LNCaP clone FGC (cell line): Measurements from ENCODE around the gene MAD1L1.

ENCODE experiments used
- DNase-seq: peaks from one replicate; pipeline ENCODE4 v3.0.0-alpha.2; 2011; ENCODE audit warnings: low read depth
- H3K4me3 ChIP-seq: 2 replicates; pipeline ENCODE4 v1.5.1; 2011; ENCODE audit warnings: mild to moderate bottlenecking, low read depth, low read length, control low read depth
- TF ChIP-seq, protein P1 (sequence below): IDR thresholded peaks from 2 replicates; pipeline ENCODE4 v1.5.1; 2012; ENCODE audit warnings: mild to moderate bottlenecking; ENCODE audit not compliant: control insufficient read depth, insufficient read depth; ENCODE audit errors: extremely low read depth

Gene MAD1L1

DNA sequence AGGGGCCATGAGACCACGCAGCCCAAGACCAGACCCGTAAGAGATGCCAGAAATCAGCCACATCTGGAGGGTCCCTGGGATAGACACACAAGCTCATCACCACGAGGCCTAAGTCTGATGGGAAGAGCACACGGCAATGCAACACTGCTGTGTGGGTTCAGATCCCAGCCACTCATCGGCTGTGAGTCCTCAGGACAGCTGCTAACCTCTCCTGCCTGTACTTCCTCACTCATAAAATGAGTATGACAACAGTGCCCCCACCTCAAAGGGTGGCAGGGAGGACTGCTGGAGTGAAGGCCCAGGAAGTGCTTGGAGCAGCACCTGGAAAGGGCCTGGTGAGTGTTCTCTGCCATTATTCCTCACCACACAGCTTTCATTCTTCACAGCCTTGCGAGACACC lies 60.9 kb downstream of the MAD1L1 start:
- DNase-seq, result peak; percentile 45
- H3K4me3 ChIP-seq, result no peak overlapping the region
- TF ChIP-seq, protein P1, sequence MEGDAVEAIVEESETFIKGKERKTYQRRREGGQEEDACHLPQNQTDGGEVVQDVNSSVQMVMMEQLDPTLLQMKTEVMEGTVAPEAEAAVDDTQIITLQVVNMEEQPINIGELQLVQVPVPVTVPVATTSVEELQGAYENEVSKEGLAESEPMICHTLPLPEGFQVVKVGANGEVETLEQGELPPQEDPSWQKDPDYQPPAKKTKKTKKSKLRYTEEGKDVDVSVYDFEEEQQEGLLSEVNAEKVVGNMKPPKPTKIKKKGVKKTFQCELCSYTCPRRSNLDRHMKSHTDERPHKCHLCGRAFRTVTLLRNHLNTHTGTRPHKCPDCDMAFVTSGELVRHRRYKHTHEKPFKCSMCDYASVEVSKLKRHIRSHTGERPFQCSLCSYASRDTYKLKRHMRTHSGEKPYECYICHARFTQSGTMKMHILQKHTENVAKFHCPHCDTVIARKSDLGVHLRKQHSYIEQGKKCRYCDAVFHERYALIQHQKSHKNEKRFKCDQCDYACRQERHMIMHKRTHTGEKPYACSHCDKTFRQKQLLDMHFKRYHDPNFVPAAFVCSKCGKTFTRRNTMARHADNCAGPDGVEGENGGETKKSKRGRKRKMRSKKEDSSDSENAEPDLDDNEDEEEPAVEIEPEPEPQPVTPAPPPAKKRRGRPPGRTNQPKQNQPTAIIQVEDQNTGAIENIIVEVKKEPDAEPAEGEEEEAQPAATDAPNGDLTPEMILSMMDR, result peak; percentile 39; the same call in 1 of the 2 replicates

DNA sequence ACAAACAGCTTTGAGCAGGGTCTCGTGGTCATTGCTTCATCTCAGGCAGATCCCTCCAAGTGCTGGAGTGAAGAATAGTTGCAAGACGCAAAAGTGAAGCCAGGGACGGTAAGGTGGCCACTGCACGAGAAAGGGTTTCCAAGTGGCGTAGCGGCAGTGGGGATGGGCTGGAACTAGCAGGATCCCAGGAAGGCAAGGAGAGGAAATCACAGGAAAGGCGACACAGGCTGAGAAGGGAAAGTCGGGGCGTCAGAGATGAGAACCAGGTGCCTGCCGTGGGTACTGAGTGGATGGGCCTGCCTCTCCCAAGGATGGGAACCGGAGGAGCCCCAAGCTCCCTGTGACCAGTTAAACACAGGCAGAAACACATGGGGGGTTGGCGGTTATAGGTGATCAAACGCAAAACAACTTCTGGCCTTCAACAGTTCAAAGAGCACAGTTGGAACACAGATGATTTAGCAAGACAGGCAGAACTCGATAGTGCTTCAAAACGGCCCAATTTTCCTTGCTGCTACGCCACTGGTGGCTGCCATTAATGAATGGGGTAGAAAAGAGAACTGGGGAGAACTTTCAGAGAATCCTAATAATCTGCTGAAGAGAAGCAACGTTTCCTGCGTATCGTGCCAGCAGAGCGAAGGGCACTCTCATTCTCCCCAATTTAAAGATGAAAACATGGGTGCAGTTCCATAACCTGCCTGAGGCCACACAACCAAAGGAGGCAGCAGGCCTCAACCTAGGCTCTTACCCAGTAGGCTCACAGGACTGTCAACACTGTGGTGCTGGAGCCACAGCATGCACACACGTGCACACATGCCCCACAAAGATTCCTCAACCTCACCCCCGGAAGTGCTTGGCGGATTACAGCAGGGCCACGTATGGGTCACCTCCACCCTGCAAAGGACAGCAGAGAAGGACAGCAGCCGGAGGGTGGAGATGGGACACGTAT lies 61.9 kb downstream of the MAD1L1 start:
- TF ChIP-seq, protein P1, result no peak
- no peak for DNase-seq
- no peak overlapping the region for H3K4me3 ChIP-seq

DNA sequence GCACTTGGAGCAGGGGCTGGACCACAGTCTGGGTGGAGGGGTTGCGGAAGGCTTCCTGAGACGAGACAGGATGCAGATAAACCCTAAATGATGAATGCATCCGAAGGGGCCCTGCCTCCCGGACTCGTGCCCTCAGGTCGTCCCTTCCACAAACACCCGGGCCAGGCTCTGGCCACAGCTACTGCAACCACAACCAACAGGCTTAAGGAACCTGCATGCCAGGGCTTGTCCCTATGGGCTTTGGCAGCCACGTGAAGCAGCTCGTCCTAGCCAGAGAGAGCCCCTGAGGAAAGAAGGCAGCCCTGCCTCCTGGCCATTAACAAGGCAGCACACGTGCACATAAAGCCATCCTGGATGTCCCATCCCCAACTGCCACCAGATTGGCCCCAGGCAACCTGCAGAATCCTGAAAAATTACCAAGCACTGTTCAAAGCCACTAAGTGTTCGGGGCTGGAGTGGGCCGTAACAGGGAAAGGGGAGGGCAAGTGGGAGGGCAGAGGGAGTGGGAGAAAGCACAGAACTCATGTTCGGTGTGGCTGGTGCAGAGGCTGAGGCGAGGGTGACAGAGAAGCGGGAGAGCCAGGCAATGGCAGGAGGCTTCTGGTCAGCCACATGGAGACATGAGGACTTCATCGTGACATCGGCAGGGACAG lies 62.7 kb downstream of the MAD1L1 start:
- DNase-seq, result no peak
- no peak overlapping the region for H3K4me3 ChIP-seq
- TF ChIP-seq, protein P1, result no peak

DNA sequence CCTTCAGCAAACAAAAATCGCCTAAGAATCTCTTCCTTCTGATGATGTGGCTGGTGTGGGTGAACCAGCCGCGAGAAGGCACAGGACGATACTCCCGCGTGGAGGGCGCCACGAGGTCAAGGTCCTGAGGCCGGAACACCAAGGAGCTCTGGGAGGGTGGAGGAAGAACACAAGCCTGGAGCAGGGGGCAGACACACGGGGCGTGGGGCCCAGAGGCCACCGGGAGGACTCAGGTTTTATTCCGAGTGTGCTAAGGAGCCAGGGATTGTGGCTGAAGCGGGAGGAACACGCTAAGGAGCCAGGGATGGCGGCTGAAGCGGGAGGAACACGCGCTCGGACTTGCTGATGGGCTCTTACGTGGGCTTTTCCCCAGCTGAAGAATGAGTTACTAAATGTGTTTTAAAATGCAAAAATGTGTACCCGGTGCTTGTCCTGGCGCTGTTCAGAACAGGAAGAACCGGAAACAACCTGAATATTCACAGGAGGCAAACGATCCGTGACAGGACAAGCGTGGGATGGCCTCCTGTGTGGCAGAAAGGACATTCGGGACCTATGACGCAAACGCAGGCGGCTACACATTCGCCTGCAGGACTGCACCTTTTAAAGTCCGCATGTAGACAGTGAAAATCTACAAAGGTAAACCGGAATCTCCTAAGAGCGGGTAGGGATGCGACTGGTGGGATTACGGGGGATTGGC lies 64.0 kb downstream of the MAD1L1 start:
- TF ChIP-seq, protein P1, result no peak
- H3K4me3 ChIP-seq, result no peak overlapping the region
- DNase-seq, result no peak

DNA sequence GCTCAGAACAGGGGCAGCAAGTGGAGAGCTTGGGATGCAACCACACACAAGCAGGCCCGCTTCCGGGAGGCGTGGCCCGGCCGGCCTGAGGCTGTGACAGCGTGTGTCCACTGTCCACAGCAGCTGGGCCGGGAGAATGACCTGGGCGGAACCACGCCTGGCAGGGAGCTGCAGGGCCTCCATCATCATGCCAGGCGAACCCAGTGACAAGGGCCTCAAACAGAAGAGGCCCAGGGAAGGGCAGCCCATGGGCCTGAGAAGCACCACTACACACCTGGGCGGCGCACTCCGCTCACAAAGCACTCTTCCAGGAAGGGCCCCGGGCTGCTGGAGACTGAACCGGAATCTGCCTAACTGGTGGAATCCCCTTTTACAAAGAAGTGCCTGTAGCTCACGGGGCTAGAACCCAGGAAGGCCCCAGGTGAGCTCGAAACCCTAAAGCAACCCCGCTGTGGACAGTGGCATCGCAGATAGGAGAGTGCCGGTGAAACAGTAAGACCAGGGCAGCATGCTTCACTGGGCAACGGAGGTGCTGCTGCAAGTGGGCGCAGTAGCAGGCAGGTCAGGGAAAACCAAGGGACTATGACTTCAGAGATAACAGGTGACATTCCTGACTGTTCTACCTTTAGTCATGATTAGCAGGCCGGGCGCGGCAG lies 66.0 kb downstream of the MAD1L1 start:
- TF ChIP-seq, protein P1, result no peak
- no peak overlapping the region for H3K4me3 ChIP-seq
- DNase-seq, result no peak

DNA sequence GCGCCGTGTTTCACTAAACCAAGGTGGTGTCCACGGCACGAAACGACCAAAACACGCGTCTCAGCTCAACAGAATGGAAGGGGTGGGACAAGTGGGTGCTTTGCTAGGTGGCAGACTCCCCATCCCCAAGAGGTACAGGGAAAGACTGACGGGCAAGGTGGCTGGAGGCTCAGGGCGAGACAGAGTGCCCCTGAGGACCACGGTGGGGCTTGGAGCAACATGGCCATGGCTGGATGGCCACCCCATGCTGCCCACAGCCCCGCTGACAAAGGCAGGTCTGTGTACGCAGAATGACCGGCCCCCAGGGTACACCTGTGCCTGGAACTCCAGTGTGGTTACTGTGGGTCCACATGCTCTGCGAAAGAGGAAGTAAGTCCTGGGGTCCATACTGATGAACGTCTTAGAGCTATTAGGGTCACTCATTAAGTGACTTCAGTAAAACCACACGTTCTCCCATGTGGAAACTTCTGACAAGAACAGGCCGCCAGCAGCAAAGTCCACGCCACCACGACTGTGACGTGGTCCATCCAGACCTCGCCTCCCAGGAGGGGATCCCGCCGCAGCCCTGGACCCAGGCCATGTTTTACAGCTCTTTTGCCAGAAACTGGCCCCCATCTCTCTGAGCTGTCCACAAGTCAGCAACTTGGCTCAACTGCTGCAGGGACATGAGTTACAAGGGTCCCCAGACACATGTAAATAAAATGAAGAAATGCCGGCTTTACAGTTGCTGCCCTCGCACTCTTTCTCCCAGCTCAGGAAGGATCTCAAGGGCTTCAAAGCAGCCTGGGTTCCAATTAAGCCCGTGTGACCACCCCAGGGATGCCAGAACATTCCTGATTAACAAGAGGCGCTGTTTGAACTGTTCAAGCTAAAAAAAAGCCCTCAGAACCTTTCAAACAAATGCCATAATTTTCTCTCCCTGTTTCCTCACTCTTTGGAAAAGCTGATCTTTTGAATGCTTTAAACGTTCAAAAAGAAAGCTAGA lies 66.8 kb downstream of the MAD1L1 start:
- DNase-seq, result no peak
- TF ChIP-seq, protein P1, result no peak
- H3K4me3 ChIP-seq, result no peak overlapping the region
